H1 (cell line): ENCODE measurements around the gene PRX. TPM values are rescaled to one million over a fixed set of nuclear protein-coding genes. Genes with fewer than 3 reads are reported as not detected.

Experiments
- CTCF ChIA-PET: fragments of 300-600 bp; sonication (Branson Sonifier 250); formaldehyde crosslinking; loops from one replicate; lab custom pipeline; 2021; ENCODE audit not compliant: partially characterized antibody; lab: Charles Lee
- POLR2A ChIA-PET: fragments of 300-600 bp; sonication (Branson Sonifier 250); formaldehyde crosslinking; loops from one replicate; lab custom pipeline; 2021; ENCODE audit warnings: inconsistent platforms; ENCODE audit not compliant: partially characterized antibody; lab: Charles Lee
- DNase-seq, 2 experiments: peaks; one replicate each; pipeline versions ENCODE4 v3.0.0 to v3.0.0-alpha.2; 2010 to 2022; ENCODE audit warnings: low spot score in 2 of 2, low read depth in 1 of 2, mixed read lengths in 1 of 2
- FAIRE-seq: peaks from 2 replicates; lab custom pipeline; 2011; peaks lifted over from hg19 to GRCh38; lab: Jason Lieb, UNC
- H2AFZ ChIP-seq: 2 replicates; pipeline ENCODE4 v1.8.1; 2012; ENCODE audit warnings: low read length, inconsistent platforms
- H2AK5ac ChIP-seq: 2 replicates; pipeline ENCODE4 v1.6.1; 2013; ENCODE audit warnings: low read depth, low read length
- H2BK120ac ChIP-seq: replicated peaks from 2 replicates; pipeline ENCODE3; 2013; ENCODE audit warnings: low read depth, low read length, inconsistent platforms
- H2BK12ac ChIP-seq: 2 replicates; pipeline ENCODE4 v1.6.1; 2013; ENCODE audit warnings: low read depth, low read length
- H2BK15ac ChIP-seq: 2 replicates; pipeline ENCODE4 v1.6.1; 2013; ENCODE audit warnings: low read length
- H2BK20ac ChIP-seq: 2 replicates; pipeline ENCODE4 v1.6.1; 2013; ENCODE audit warnings: low read length
- H2BK5ac ChIP-seq: 2 replicates; pipeline ENCODE4 v1.6.1; 2013; ENCODE audit warnings: low read depth, low read length
- H3K14ac ChIP-seq: 2 replicates; pipeline ENCODE4 v1.6.1; 2013; ENCODE audit warnings: inconsistent platforms; ENCODE audit not compliant: insufficient read length
- H3K18ac ChIP-seq: 2 replicates; pipeline ENCODE4 v1.6.1; 2013; ENCODE audit warnings: low read length; ENCODE audit errors: extremely low read depth
- H3K23ac ChIP-seq: 2 replicates; pipeline ENCODE4 v1.6.1; 2013; ENCODE audit warnings: inconsistent platforms; ENCODE audit not compliant: insufficient read length
- H3K23me2 ChIP-seq: 2 replicates; pipeline ENCODE4 v1.6.1; 2013; ENCODE audit warnings: low read depth, low read length
- H3K27ac ChIP-seq: 2 replicates; pipeline ENCODE4 v1.6.1; 2011; ENCODE audit warnings: low read depth, low read length, inconsistent platforms
- H3K27me3 ChIP-seq, 4 experiments: replicated peaks in 1 of 4; 1 replicate in 1 of 4; 2 replicates in 3 of 4; pipeline versions ENCODE4 v1.6.1 to v1.8.1; 2011 to 2013; ENCODE audit warnings: low read length in 3 of 4, mild to moderate bottlenecking in 3 of 4, inconsistent platforms in 2 of 4, mixed read lengths in 2 of 4, moderate library complexity in 1 of 4; ENCODE audit not compliant: control insufficient read depth in 3 of 4, insufficient read depth in 3 of 4; ENCODE audit errors: extremely low read depth in 1 of 4
- H3K36me3 ChIP-seq, 4 experiments: 2 replicates each; pipeline versions ENCODE4 v1.6.1 to v1.8.1; 2011 to 2013; ENCODE audit warnings: mild to moderate bottlenecking in 4 of 4, low read length in 3 of 4, moderate library complexity in 2 of 4, control low read depth in 1 of 4, inconsistent platforms in 1 of 4; ENCODE audit not compliant: insufficient read depth in 4 of 4, control insufficient read depth in 2 of 4
- H3K4ac ChIP-seq: replicated peaks from 2 replicates; pipeline ENCODE3; 2013; ENCODE audit warnings: low read length, low read depth, mixed read lengths, inconsistent platforms; ENCODE audit not compliant: insufficient read length
- H3K4me1 ChIP-seq, 4 experiments: replicated peaks in 1 of 4; 1 replicate in 1 of 4; 2 replicates in 3 of 4; pipeline versions ENCODE4 v1.6.1 to v1.8.1; 2011 to 2013; ENCODE audit warnings: low read length in 3 of 4, inconsistent platforms in 2 of 4, mixed read lengths in 1 of 4; ENCODE audit not compliant: insufficient read depth in 4 of 4, control insufficient read depth in 3 of 4
- H3K4me2 ChIP-seq, 2 experiments: 2 replicates each; pipeline versions ENCODE4 v1.6.1 to v1.8.1; 2011 to 2013; ENCODE audit warnings: low read depth in 2 of 2, low read length in 2 of 2, control low read depth in 1 of 2, inconsistent platforms in 1 of 2, mild to moderate bottlenecking in 1 of 2; ENCODE audit not compliant: insufficient read depth in 1 of 2
- H3K4me3 ChIP-seq, 4 experiments: fragments of 200-600, 300-600 bp in 1 of 4; sonication (generic), shearing (Covaris generic), sonication (Bioruptor Twin) in 1 of 4; 2 replicates each; pipeline versions ENCODE4 v1.5.1 to v1.8.1; 2011 to 2016; ENCODE audit warnings: low read length in 4 of 4, low read depth in 3 of 4, control low read depth in 2 of 4, inconsistent platforms in 2 of 4, mild to moderate bottlenecking in 2 of 4, mixed read lengths in 1 of 4, moderate library complexity in 1 of 4; ENCODE audit not compliant: insufficient read depth in 2 of 4; ENCODE audit errors: extremely low read depth in 1 of 4
- H3K56ac ChIP-seq: replicated peaks from 2 replicates; pipeline ENCODE3; 2013; ENCODE audit warnings: low read depth, mild to moderate bottlenecking, mixed read lengths, low read length, inconsistent platforms; ENCODE audit not compliant: insufficient read length
- H3K79me1 ChIP-seq: 2 replicates; pipeline ENCODE4 v1.6.1; 2013; ENCODE audit warnings: low read depth, low read length, control low read depth
- H3K79me2 ChIP-seq, 2 experiments: 2 replicates each; pipeline versions ENCODE4 v1.6.1 to v1.8.1; 2012 to 2013; ENCODE audit warnings: low read length in 2 of 2, mild to moderate bottlenecking in 2 of 2, inconsistent platforms in 1 of 2; ENCODE audit not compliant: insufficient read depth in 2 of 2, control insufficient read depth in 1 of 2
- H3K9ac ChIP-seq, 4 experiments: replicated peaks in 1 of 4; 1 replicate in 1 of 4; 2 replicates in 3 of 4; pipeline versions ENCODE4 v1.6.1 to v1.8.1; 2011 to 2013; ENCODE audit warnings: low read depth in 3 of 4, low read length in 3 of 4, control low read depth in 2 of 4, mild to moderate bottlenecking in 2 of 4, moderate library complexity in 2 of 4, inconsistent platforms in 1 of 4; ENCODE audit errors: extremely low read depth in 1 of 4
- H3K9me3 ChIP-seq, 2 experiments: 2 replicates each; pipeline versions ENCODE4 v1.6.1 to v1.8.1; 2012 to 2013; ENCODE audit warnings: mild to moderate bottlenecking in 2 of 2, moderate library complexity in 2 of 2, control low read depth in 1 of 2, inconsistent platforms in 1 of 2, low read depth in 1 of 2, low read length in 1 of 2, mixed read lengths in 1 of 2; ENCODE audit not compliant: insufficient read depth in 2 of 2
- H4K20me1 ChIP-seq, 2 experiments: replicated peaks in 1 of 2; 2 replicates each; pipeline versions ENCODE3 to v1.8.1; 2011 to 2013; ENCODE audit warnings: inconsistent platforms in 2 of 2, low read length in 2 of 2, mild to moderate bottlenecking in 1 of 2; ENCODE audit not compliant: insufficient read depth in 2 of 2, control insufficient read depth in 1 of 2
- H4K5ac ChIP-seq: 2 replicates; pipeline ENCODE4 v1.6.1; 2013; ENCODE audit warnings: low read length, low read depth, mixed read lengths, inconsistent platforms; ENCODE audit not compliant: insufficient read length
- H4K8ac ChIP-seq: 2 replicates; pipeline ENCODE4 v1.8.0; 2013; ENCODE audit warnings: mild to moderate bottlenecking, moderate library complexity, low read length, inconsistent platforms; ENCODE audit not compliant: insufficient read depth; ENCODE audit errors: extremely low read depth
- H4K91ac ChIP-seq: replicated peaks from 2 replicates; pipeline ENCODE3; 2013; ENCODE audit warnings: low read length, mixed read lengths, inconsistent platforms; ENCODE audit not compliant: insufficient read length
- CEBPB ChIP-seq: IDR thresholded peaks from 2 replicates; pipeline ENCODE4 v1.6.1; 2012; ENCODE audit warnings: low read depth, low read length
- SAP30 ChIP-seq: fragments of 300-600 bp; sonication (generic); IDR thresholded peaks from 2 replicates; pipeline ENCODE4 v1.7.1; 2012; ENCODE audit warnings: low read length, moderate library complexity, mild to moderate bottlenecking, inconsistent platforms; ENCODE audit not compliant: insufficient read depth, insufficient replicate concordance
- YY1 ChIP-seq: IDR thresholded peaks from 2 replicates; pipeline ENCODE4 v1.6.1; 2011; ENCODE audit warnings: low read depth, mild to moderate bottlenecking, low read length
- WGBS, 2 experiments: shearing (Covaris generic) in 1 of 2; methylation state at CpG; one replicate each; pipeline versions ENCODE4 v1.1.6 to v1.1.7; 2013 to 2015; ENCODE audit warnings: low lambda C conversion rate in 2 of 2, mixed read lengths in 2 of 2, inconsistent platforms in 1 of 2, low coverage in 1 of 2, missing lambda C conversion rate in 1 of 2; ENCODE audit not compliant: insufficient replicate concordance in 2 of 2, insufficient coverage in 1 of 2, insufficient read length in 1 of 2; ENCODE audit errors: extremely low coverage in 1 of 2, missing lambda C conversion rate in 1 of 2; 5-methylcytosine and 5-hydroxymethylcytosine counted together
- polyA plus RNA-seq, 7 experiments: library from polyadenylated mRNA; depleted of rRNA in 3 of 7; stranded (reverse) in 5 of 7; unstranded in 2 of 7; fragments of >200 nt in 5 of 7; fragments of 200-250 nt in 2 of 7; gene quantifications; 1 replicate in 5 of 7; 2 replicates in 1 of 7; 4 replicates in 1 of 7; pipeline versions ENCODE4 v1.2.1 to v1.2.3, GENCODE V29; 2011 to 2013; ENCODE audit warnings: missing spikeins in 2 of 7, mixed read lengths in 2 of 7
- total RNA-seq: library from RNA; stranded (reverse); fragmentation: NEBNext Ultra II Directional; extraction: Animal tissue kit (Norgen Biotek cat#: 25700); gene quantifications from 2 replicates; pipeline ENCODE4 v1.2.1, GENCODE V29; 2021
- TF ChIP-seq, protein P1 (sequence below), 3 experiments: IDR thresholded peaks; 1 replicate in 2 of 3; 2 replicates in 1 of 3; pipeline versions ENCODE4 v1.5.1 to v1.6.1; 2011; ENCODE audit warnings: low read length in 3 of 3, mild to moderate bottlenecking in 3 of 3, inconsistent platforms in 2 of 3, low read depth in 1 of 3, moderate library complexity in 1 of 3; ENCODE audit not compliant: insufficient read depth in 1 of 3; ENCODE audit errors: control extremely low read depth in 1 of 3

PRX gene
- total and polyA plus RNA-seq, 2 of the 8 experiments (the other 6 are each of a cell fraction or from before 2014, with no cell fraction given) = 2.8 to 5.8 TPM

DNA sequence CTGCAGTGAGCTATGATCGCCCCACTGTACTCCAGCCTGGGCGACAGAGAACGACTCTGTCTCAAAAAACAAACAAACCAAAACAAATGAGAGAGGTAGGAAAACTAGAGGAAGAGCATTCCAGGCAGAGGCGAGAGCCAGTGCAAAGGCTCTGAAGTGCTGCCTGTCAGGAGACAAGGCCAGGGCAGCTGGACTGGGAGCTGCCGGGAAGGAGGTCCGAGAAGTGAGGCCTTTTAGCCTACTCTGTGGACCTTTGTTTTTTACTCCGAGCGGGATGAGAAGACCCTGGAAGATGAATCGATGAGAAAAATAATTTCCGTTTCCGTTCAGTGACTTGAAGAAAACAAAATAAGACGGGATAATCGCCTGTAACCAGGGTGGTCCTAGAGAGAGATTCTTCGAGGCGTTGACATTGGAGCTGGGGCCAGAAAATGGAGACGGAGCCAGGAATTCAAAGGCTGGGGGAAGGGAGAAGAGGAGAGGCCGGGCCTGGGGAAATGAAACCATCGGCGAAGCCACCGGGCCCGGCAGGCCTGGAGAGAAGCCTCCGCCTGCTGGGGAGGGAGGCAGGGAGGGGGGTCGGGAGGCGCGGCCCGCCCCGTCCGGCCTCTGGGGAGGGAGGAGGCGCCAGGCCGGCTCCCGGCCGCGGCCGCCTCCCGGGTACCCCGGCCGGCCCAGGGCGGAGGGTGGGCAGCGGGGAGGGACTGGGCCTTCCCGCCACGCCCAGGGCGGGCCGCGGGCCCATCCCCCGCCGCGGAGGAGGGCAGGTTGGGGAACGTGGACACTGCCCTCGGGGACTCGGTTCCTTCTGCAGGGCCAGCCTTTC is 20.4 kb upstream of the PRX start:
- DNase-seq (peak in 1 of 2 experiments; percentile 86), FAIRE-seq (no peak)
- TF ChIP-seq, protein P1, sequence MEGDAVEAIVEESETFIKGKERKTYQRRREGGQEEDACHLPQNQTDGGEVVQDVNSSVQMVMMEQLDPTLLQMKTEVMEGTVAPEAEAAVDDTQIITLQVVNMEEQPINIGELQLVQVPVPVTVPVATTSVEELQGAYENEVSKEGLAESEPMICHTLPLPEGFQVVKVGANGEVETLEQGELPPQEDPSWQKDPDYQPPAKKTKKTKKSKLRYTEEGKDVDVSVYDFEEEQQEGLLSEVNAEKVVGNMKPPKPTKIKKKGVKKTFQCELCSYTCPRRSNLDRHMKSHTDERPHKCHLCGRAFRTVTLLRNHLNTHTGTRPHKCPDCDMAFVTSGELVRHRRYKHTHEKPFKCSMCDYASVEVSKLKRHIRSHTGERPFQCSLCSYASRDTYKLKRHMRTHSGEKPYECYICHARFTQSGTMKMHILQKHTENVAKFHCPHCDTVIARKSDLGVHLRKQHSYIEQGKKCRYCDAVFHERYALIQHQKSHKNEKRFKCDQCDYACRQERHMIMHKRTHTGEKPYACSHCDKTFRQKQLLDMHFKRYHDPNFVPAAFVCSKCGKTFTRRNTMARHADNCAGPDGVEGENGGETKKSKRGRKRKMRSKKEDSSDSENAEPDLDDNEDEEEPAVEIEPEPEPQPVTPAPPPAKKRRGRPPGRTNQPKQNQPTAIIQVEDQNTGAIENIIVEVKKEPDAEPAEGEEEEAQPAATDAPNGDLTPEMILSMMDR (IDR thresholded peaks at IDR 0.05; ENCODE audit: control extremely low read depth in 1 of 3, insufficient read depth in 1 of 3, low read depth in 1 of 3, low read length in 3 of 3) = no peak
- TF ChIP-seq SAP30 = no peak
- TF ChIP-seq YY1 = peak; percentile 86
- no peak for TF ChIP-seq CEBPB

More for the DNA sequence above, 20.4 kb upstream of the PRX start:
- Histone ChIP-seq H3K4ac (no peak overlapping the region), H3K79me2 (no peaks in the 10 kb centered on the region), H3K4me1 (peaks cover 0 to 4% (median 3%) of the 10 kb centered on the region in 4 experiments; a peak in 4 of 7 replicates), H4K20me1 (no peaks in the 10 kb centered on the region), H2BK5ac (peak overlapping the region; percentile 29), H3K4me3 (peak overlapping the region; percentile 22 to 55 (median 44); a peak in 7 of 8 replicates), H4K8ac (peak overlapping the region; percentile 47; the same call in 1 of the 2 replicates), H3K23ac (no peak overlapping the region), H2BK20ac (no peak overlapping the region), H3K18ac (peak overlapping the region; percentile 85), H3K9ac (peak overlapping the region; percentile 43 to 82 (median 72)), H3K27ac (peak overlapping the region; percentile 81), H3K4me2 (peak overlapping the region; percentile 63 to 68), H3K23me2 (peaks cover 2% of the 10 kb centered on the region; the same call in 1 of the 2 replicates), H3K36me3 (no peaks in the 10 kb centered on the region), H2BK120ac (peak overlapping the region; percentile 13), H2BK12ac (peak overlapping the region; percentile 80), H3K56ac (no peak overlapping the region), H2AK5ac (no peak overlapping the region), H2AFZ (peak overlapping the region; percentile 75), H3K14ac (no peak overlapping the region), H2BK15ac (peak overlapping the region; percentile 46; the same call in 1 of the 2 replicates), H4K5ac (peak overlapping the region; percentile 85), H3K27me3 (no peaks in the 10 kb centered on the region), H4K91ac (peak overlapping the region; percentile 15), H3K79me1 (no peaks in the 10 kb centered on the region), H3K9me3 (no peaks in the 10 kb centered on the region)
- ChIA-PET POLR2A (interaction anchor here (0.5 to 2.7 kb wide), 15 partner anchors 7 to 1534 kb away, joined by 3 to 40 read pairs (median 4); partner anchors contain the start of genes BLVRB, NFKBIB, PLD3 and PRX), CTCF (interaction anchor here (0.8 to 3.9 kb wide), 8 partner anchors 9 to 84 kb away, joined by 3 to 21 read pairs (median 4); partner anchors contain the start of gene BLVRB)
- 14% methylated on average over 21 of the region's 50 CpGs; no CpG with 5 or more reads in 1 of the 2 experiments for WGBS, 2 experiments
